ENCODE data around the gene EOGT. TPM values are rescaled to one million over a fixed set of nuclear protein-coding genes. Genes with fewer than 3 reads are reported as not detected.

EOGT gene
- 10 to 100 TPM; 12.0 to 15.4 (median 14.1) TPM for polyA plus RNA-seq (ENCODE audit: insufficient read length in 4 of 4)

- peak in 3 of 4 donors; percentile 58 to 65 (median 58) for DNase-seq (ENCODE audit: low read depth in 4 of 4, low spot score in 3 of 4)
Measured at GRCh38 chr3:69013253-69014021, at the start of gene EOGT. EOGT (minus strand) TSS chr3:69013684; CDS start chr3:69009846, 3,838 bp downstream.

GRCh38 chr3:69059688-69060087 lies 46.2 kb upstream of the EOGT start:
- no peak for DNase-seq (ENCODE audit: low read depth in 4 of 4, low spot score in 3 of 4)

- DNase-seq (ENCODE audit: low read depth in 4 of 4, low spot score in 3 of 4) = no peak
Measured at GRCh38 chr3:69058947-69059224, 45.4 kb upstream of the EOGT start.

- DNase-seq (ENCODE audit: low read depth in 4 of 4, low spot score in 3 of 4) = no peak
Measured at GRCh38 chr3:69058180-69058946, 44.9 kb upstream of the EOGT start.

- peak in 1 of 4 donors; percentile 14 for DNase-seq (ENCODE audit: low read depth in 4 of 4, low spot score in 3 of 4)
Measured at GRCh38 chr3:69052472-69052898, 39.0 kb upstream of the EOGT start.

GRCh38 chr3:69051756-69052471 lies 38.4 kb upstream of the EOGT start, which contains the start of gene TMF1:
TMF1 (minus strand) TSS chr3:69052333; CDS start chr3:69052086, 247 bp downstream.
- DNase-seq (ENCODE audit: low read depth in 4 of 4, low spot score in 3 of 4) = peak; percentile 93 to 98 (median 98)

GRCh38 chr3:69048990-69049389 lies 35.5 kb upstream of the EOGT start:
- no peak for DNase-seq (ENCODE audit: low read depth in 4 of 4, low spot score in 3 of 4)

GRCh38 chr3:69044608-69045007 lies 31.1 kb upstream of the EOGT start:
- no peak for DNase-seq (ENCODE audit: low read depth in 4 of 4, low spot score in 3 of 4)

GRCh38 chr3:69033470-69033869 lies 20.0 kb upstream of the EOGT start:
- no peak for DNase-seq (ENCODE audit: low read depth in 4 of 4, low spot score in 3 of 4)

GRCh38 chr3:69032737-69033136 lies 19.3 kb upstream of the EOGT start:
- DNase-seq (ENCODE audit: low read depth in 4 of 4, low spot score in 3 of 4) = no peak

- no peak for DNase-seq (ENCODE audit: low read depth in 4 of 4, low spot score in 3 of 4)
Measured at GRCh38 chr3:69032142-69032541, 18.7 kb upstream of the EOGT start.

GRCh38 chr3:69031635-69032034 lies 18.2 kb upstream of the EOGT start:
- DNase-seq (ENCODE audit: low read depth in 4 of 4, low spot score in 3 of 4) = no peak

- DNase-seq (ENCODE audit: low read depth in 4 of 4, low spot score in 3 of 4) = no peak
Measured at GRCh38 chr3:69020857-69021256, 7.4 kb upstream of the EOGT start.

- no peak for DNase-seq (ENCODE audit: low read depth in 4 of 4, low spot score in 3 of 4)
Measured at GRCh38 chr3:69020424-69020823, 6.9 kb upstream of the EOGT start.

GRCh38 chr3:69016901-69017300 lies 3.4 kb upstream of the EOGT start:
- DNase-seq (ENCODE audit: low read depth in 4 of 4, low spot score in 3 of 4) = no peak

GRCh38 chr3:69016102-69016501 lies 2.6 kb upstream of the EOGT start:
- no peak for DNase-seq (ENCODE audit: low read depth in 4 of 4, low spot score in 3 of 4)

GRCh38 chr3:69014022-69014580 lies 617 bp upstream of the EOGT start:
- DNase-seq (ENCODE audit: low read depth in 4 of 4, low spot score in 3 of 4) = peak in 1 of 4 donors; percentile 15

GRCh38 chr3:69012800-69013252 lies 658 bp downstream of the EOGT start:
- DNase-seq (ENCODE audit: low read depth in 4 of 4, low spot score in 3 of 4) = peak in 3 of 4 donors; percentile 24 to 26 (median 24)

- DNase-seq (ENCODE audit: low read depth in 4 of 4, low spot score in 3 of 4) = peak in 2 of 4 donors; percentile 18 to 29
Measured at GRCh38 chr3:69012100-69012799, 1.2 kb downstream of the EOGT start.

GRCh38 chr3:69011096-69011730 lies 2.3 kb downstream of the EOGT start:
- no peak for DNase-seq (ENCODE audit: low read depth in 4 of 4, low spot score in 3 of 4)
